GM18526 (cell line): ENCODE measurements around the gene SMARCA5.

Experiments used
- POLR2A ChIP-seq: IDR thresholded peaks from 3 replicates; pipeline ENCODE4 v1.6.1; 2011; ENCODE audit not compliant: insufficient read length; ENCODE audit errors: extremely low read depth

SMARCA5 gene

DNA sequence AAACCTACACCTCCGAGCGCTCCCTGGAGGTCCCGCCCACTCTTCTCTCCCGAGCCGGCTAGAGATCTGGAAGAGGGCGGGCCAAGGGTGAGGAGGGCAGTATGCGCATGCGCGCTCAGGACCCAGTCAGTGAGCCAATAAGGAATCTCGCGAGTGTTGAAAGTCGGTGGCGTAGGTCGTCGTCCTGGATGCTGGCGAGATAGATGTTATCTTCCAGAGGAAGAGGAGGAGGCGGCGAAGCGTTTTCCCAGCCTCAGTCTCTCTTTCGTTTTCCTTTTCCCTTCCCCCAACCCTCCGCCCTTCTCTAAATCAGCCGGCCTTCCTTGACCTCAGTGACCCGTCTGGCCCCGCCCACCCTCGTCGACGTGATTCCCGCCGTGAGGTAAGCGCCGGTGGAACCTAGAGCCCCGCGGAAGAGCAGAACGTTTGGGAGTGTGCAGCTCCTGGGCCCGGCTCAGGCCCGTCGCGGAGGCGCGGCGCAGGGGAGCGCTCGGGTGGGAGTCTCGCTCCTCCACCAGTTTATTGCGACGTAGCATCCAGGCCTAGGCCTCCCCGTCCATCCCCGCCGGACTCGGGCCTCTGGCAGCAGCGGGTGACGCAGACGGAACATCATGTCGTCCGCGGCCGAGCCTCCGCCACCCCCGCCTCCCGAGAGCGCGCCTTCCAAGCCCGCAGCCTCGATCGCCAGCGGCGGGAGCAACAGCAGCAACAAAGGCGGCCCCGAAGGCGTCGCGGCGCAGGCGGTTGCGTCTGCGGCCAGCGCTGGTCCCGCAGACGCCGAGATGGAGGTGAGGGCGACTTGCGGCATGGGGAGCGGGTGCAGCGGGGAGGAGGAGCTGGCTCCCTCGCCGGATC lies at the start of gene SMARCA5:
Gene SMARCA5, plus strand, starts transcription at position 389 of the 855 bp plus-strand sequence. Its CDS starts 223 bp downstream, at position 612.
- peak; percentile 78 for TF ChIP-seq POLR2A

DNA sequence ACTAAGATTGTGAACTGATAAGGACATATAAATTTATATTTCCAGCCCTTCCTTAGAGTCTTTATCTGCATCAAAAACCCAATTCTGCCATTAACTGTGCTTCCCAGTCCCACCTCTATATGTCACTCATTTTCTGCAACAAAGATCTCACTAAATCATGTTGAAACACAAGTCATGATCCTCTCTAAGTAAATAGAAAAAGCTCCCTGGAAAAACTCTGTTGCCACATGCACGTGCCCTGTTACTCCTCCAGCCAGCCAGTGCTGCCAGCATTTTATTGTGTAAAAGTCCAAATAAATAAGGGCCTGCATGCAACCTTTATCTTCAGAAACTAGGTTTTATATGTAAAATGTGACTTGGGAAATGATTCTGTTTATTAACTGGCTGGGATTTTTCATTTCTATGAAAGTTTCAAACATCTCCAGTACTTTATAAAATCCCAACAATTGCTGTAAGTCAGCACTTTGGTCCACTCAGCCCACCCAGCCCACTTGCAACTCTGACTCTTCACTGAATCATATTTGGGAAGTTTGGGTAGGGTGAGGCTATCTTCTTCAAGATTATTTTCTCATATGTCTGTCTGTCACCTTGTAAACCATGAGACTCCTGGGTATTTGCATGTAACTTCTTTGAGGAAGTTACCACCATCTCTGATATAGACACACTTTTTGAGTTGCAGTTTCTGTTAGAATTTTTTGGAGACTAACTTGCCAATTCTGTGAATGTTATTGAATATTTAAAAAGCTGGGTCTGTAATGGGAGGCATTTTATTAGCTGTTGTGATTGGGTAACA lies 40.0 kb upstream of the SMARCA5 start:
- TF ChIP-seq POLR2A: no peak

- no peak for TF ChIP-seq POLR2A
These were observed 36.0 kb upstream of the SMARCA5 start for GRCh38 chr4:143477487-143477886.

- no peak for TF ChIP-seq POLR2A
These were observed 32.1 kb upstream of the SMARCA5 start for GRCh38 chr4:143481361-143481760.

DNA sequence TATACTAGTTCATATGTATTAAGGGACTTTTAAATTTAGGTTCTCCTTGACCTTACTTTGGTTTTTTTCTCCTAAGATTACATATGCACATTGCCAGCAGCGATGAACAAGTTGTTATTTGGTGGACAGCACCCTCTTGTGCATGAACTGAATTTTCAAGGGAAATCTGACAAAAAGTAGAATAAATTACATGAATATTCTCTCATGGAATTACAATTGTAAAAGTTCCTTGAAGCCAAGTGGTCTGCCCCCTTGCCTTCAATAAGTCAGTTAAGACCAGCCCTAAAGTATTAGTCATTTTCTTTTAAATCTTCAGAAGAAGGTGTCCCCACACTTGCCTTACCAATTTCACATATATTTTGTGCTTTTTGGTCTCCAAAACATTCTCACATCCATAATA lies 30.7 kb upstream of the SMARCA5 start:
- no peak for TF ChIP-seq POLR2A

DNA sequence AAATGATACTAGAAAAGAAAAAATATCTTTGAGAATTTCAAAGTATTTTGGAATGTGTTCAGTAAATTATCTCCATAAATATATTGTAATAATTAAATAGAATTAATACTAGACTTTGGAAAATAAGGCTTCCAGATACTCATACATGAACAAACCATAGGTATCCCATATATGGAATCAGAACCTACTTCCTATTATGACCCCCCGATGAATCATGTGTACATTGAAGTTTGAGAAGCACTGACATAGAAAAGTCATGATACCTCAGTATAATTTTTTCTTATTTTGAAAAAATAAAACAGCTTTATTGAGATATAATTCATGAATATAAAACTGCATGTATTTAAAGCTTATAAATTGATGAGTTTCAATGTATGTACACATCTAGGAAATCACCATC lies 27.2 kb upstream of the SMARCA5 start:
- no peak for TF ChIP-seq POLR2A

- no peak for TF ChIP-seq POLR2A
These were observed 24.8 kb upstream of the SMARCA5 start for GRCh38 chr4:143488687-143489086.

DNA sequence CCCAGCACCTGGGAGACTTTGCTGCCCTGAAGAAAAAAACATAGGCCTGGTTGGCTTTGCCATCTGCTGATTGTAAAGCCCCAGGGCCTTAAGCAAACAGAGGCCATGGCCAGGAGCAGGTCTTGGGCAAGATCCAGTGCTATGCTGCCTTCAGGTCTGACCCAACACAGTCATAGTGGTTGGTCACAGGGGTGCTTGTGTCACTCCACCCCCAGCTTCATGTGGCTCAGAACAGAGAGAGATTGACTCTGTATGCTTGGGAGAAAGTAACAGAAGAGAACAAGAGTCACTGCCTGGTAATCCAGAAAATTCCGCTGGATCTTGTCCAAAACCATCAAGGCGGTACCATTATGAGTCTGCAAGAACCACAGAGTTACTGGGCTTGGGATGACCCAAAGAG lies 24.4 kb upstream of the SMARCA5 start:
- no peak for TF ChIP-seq POLR2A

DNA sequence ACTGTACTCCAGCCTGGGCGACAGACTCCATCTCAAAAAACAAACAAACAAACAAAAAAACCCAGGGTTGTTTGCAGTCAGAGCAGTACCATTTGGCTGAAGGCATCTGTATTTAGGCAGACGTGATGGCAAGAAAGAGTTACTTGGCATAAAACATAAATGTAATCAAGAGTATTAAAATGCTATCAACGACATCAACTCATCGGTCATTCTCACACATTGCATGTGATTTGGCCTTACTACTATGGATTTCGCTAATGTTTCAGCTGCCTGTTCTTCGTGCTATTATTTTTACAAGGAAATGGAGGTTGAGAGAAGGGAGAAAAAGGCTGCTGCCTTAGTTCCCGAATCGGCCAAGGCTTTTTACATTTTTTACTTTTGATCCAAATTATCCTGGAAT lies 15.5 kb upstream of the SMARCA5 start:
- no peak for TF ChIP-seq POLR2A

GRCh38 chr4:143502231-143502630 lies 11.3 kb upstream of the SMARCA5 start:
- TF ChIP-seq POLR2A: no peak

- no peak for TF ChIP-seq POLR2A
These were observed 7.5 kb upstream of the SMARCA5 start for GRCh38 chr4:143506031-143506430.

- no peak for TF ChIP-seq POLR2A
These were observed 1.6 kb upstream of the SMARCA5 start for GRCh38 chr4:143511906-143512305.

GRCh38 chr4:143512978-143513313 lies 556 bp upstream of the SMARCA5 start:
- TF ChIP-seq POLR2A: no peak

DNA sequence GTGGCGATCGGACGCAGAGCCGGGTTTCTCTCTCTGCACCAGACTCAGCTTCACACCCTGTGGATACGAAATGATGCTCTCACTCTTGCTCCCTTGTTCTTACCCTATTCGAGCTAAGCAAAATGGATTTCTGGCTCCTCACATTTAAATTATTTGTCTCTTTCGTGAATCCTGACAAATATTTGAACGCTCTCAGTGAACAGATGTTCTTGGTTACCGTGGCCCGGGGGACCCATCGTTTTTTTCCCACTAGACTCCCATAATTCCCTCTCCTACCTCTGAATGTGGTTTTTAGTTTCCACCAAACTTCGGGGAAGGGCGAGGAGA lies 630 bp downstream of the SMARCA5 start:
- TF ChIP-seq POLR2A: no peak

DNA sequence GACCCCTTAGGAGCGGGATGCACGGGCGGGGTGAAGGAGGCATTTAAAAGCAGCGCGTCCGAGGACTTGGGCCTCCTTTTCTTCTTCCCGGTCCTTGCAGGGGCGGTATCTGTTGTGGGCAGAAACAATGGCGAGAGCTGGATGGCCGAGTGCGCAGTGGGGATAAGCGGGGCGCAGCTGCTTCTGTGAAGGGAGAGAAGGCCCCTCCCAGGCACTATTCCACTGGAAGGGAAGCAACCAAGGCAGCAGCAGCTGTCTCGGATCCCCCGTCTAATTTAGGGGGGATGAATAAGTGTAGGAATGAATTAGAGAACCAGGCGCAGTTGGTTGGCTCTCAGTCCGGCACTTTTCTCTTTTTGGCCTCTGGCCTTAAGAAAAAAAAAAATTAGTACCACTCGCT lies 995 bp downstream of the SMARCA5 start:
- no peak for TF ChIP-seq POLR2A

DNA sequence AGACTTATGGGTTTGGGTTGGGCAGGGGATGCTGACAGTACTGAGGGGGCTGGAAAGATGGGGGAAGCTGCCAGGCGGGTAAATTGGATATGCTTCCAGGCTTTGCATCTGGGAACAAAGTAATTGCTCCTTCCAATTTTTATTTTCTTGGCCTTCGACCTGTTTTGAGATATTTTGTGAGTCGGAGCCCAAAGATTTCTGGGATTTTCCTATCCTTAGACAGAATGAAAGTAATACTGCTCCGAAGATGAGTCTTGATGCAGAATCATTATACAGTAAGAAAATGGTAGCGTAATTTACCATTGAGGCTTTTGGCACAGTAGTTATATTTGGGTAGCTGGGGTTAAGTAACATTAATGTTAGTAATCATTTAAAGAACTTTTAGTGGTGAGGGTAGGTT lies 1.4 kb downstream of the SMARCA5 start:
- TF ChIP-seq POLR2A: no peak

DNA sequence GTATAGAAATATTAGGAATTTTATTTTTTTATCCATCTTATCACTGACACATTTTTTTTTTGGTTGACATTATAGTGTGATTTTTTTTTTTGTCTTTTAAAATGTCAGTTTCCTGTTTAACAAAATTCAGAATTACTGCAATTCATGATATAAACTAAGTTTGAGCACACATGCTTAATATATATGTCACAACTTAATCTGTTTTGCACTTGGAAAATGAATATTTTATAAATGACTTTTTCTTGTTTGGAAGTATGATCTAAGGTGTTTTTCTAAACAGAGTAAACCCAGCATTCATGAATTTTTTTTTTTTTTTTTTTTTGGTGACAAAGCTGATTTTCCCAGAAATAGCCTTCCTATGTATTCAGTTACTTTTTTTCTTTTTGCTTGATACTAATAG lies 2.4 kb downstream of the SMARCA5 start:
- no peak for TF ChIP-seq POLR2A

- TF ChIP-seq POLR2A: no peak
These were observed 4.3 kb downstream of the SMARCA5 start for GRCh38 chr4:143517764-143518163.
